ENCODE data around the gene EIF4A3.

Gene EIF4A3

DNA sequence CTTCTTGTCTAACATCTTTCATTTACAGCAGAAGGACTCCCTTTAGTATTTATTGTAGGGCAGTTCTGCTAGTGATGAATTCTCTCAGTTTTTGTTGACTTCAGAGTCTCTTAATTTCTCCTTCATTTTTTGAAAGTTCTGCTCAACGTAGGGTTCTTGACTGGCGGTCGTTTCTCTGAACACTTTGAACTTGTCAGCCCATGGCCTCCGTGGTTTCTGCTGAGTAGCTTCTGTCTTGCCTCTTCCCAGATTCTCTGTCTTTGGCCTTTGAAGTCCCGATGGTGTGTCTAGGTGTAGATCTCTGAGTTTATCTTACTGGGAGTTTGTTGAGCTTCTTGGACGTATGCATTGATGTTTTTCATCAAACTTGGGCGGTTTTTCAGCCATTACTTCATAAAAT is 32.2 kb downstream of the EIF4A3 start:
- DNase-seq (ENCODE audit: low read depth) = no peak
- TF ChIP-seq, protein P1, sequence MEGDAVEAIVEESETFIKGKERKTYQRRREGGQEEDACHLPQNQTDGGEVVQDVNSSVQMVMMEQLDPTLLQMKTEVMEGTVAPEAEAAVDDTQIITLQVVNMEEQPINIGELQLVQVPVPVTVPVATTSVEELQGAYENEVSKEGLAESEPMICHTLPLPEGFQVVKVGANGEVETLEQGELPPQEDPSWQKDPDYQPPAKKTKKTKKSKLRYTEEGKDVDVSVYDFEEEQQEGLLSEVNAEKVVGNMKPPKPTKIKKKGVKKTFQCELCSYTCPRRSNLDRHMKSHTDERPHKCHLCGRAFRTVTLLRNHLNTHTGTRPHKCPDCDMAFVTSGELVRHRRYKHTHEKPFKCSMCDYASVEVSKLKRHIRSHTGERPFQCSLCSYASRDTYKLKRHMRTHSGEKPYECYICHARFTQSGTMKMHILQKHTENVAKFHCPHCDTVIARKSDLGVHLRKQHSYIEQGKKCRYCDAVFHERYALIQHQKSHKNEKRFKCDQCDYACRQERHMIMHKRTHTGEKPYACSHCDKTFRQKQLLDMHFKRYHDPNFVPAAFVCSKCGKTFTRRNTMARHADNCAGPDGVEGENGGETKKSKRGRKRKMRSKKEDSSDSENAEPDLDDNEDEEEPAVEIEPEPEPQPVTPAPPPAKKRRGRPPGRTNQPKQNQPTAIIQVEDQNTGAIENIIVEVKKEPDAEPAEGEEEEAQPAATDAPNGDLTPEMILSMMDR (IDR thresholded peaks at IDR 0.05; ENCODE audit: insufficient read depth, low read depth, low read length, missing control alignments) = no peak
- no peak overlapping the region for H3K4me3 ChIP-seq (ENCODE audit: low read depth, low read length)

GRCh38 chr17:80113033-80113484 is 33.9 kb downstream of the EIF4A3 start:
- no peak for DNase-seq (ENCODE audit: low read depth)
- TF ChIP-seq, protein P1 (IDR thresholded peaks at IDR 0.05; ENCODE audit: insufficient read depth, low read depth, low read length, missing control alignments) = no peak
- no peak overlapping the region for H3K4me3 ChIP-seq (ENCODE audit: low read depth, low read length)

- H3K4me3 ChIP-seq (ENCODE audit: low read depth, low read length) = no peak overlapping the region
- no peak for DNase-seq (ENCODE audit: low read depth)
- TF ChIP-seq, protein P1 (IDR thresholded peaks at IDR 0.05; ENCODE audit: insufficient read depth, low read depth, low read length, missing control alignments) = no peak
These were observed 34.4 kb downstream of the EIF4A3 start for GRCh38 chr17:80112471-80113032.

- TF ChIP-seq, protein P1 (IDR thresholded peaks at IDR 0.05; ENCODE audit: insufficient read depth, low read depth, low read length, missing control alignments) = no peak
- no peak overlapping the region for H3K4me3 ChIP-seq (ENCODE audit: low read depth, low read length)
- no peak for DNase-seq (ENCODE audit: low read depth)
These were observed 35.0 kb downstream of the EIF4A3 start for GRCh38 chr17:80111702-80112470.

- H3K4me3 ChIP-seq (ENCODE audit: low read depth, low read length) = no peak overlapping the region
- DNase-seq (ENCODE audit: low read depth) = no peak
- TF ChIP-seq, protein P1 (IDR thresholded peaks at IDR 0.05; ENCODE audit: insufficient read depth, low read depth, low read length, missing control alignments) = no peak
These were observed 35.8 kb downstream of the EIF4A3 start for GRCh38 chr17:80110927-80111701.

GRCh38 chr17:80110447-80110812 is 36.5 kb downstream of the EIF4A3 start:
- no peak overlapping the region for H3K4me3 ChIP-seq (ENCODE audit: low read depth, low read length)
- DNase-seq (ENCODE audit: low read depth) = no peak
- TF ChIP-seq, protein P1 (IDR thresholded peaks at IDR 0.05; ENCODE audit: insufficient read depth, low read depth, low read length, missing control alignments) = no peak
